Measurements from ENCODE around the gene TBC1D22A.

DNA sequence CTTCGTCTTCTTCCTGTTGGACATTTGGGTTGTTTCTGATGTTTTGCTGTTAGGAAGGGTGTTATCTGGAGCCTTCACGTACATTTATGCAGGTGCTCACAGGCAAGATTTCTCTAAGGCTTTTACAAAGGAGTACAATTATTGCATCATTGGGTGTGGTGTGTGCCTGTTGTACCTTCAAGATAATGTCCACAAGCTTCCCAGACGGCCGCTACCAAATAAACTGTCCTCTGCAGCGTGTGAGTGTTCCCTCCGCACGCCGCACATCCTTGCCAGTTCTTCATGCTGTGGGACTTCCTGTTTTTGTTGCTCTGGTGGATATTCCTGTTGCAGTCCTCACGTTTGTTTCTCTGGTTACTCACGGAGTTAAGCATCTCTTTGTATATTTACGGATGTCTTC, 133.3 kb downstream of the TBC1D22A start:
- TF ChIP-seq, protein P1, sequence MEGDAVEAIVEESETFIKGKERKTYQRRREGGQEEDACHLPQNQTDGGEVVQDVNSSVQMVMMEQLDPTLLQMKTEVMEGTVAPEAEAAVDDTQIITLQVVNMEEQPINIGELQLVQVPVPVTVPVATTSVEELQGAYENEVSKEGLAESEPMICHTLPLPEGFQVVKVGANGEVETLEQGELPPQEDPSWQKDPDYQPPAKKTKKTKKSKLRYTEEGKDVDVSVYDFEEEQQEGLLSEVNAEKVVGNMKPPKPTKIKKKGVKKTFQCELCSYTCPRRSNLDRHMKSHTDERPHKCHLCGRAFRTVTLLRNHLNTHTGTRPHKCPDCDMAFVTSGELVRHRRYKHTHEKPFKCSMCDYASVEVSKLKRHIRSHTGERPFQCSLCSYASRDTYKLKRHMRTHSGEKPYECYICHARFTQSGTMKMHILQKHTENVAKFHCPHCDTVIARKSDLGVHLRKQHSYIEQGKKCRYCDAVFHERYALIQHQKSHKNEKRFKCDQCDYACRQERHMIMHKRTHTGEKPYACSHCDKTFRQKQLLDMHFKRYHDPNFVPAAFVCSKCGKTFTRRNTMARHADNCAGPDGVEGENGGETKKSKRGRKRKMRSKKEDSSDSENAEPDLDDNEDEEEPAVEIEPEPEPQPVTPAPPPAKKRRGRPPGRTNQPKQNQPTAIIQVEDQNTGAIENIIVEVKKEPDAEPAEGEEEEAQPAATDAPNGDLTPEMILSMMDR (conservative IDR thresholded peaks at IDR 0.05; ENCODE audit: low read depth, low read length) = no peak
- TF ChIP-seq EZH2phosphoT487 (IDR thresholded peaks at IDR 0.05; ENCODE audit: borderline replicate concordance, low read length) = no peak
- no peak for TF ChIP-seq EZH2 (IDR thresholded peaks at IDR 0.05; ENCODE audit: low read length, unreplicated experiment)

Measured in PC-3 (cell line).